Measurements from ENCODE around the gene CASP8AP2. TPM values are rescaled to one million over a fixed set of nuclear protein-coding genes. Genes with fewer than 3 reads are reported as not detected.
"Not testable (repeated sequence)": the region's sequence is repeated elsewhere in the genome, so short reads cannot be mapped to it uniquely, and the experiment has no call there.

The CASP8AP2 gene
- total and polyA plus RNA-seq, 2 experiments from 2014 or later, result 31.3 to 75.5 TPM

DNA sequence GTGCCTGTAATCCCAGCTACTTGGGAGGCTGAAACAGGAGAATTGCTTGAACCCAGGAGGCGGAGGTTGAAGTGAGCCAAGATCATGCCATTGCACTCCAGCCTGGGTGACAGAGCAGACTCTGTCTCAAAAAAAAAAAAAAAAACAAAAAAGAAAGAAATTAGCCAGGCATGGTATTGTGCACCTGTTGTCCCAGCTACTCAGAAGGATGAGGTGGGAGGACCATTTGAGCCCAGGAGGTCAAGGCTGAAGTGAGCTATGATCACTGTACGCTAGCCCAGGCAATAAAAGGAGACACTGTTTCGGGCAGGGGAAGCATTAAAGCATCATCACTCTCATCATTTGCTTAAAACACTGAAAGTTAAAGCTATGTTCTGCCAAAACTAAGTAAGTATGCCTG lies 16.3 kb upstream of the CASP8AP2 start:
- peaks cover 41% of the 10 kb centered on the region for H3K4me1 Mint-ChIP-seq
- Histone ChIP-seq H3F3A (replicated peaks; ENCODE audit: low read depth) (peaks cover 14% of the 10 kb centered on the region), H4K20me1 (replicated peaks; ENCODE audit: insufficient read depth) (peaks cover 79% of the 10 kb centered on the region), H3K79me2 (replicated peaks; ENCODE audit: insufficient read depth) (peaks cover 97% of the 10 kb centered on the region), H3K4me1 (ENCODE audit: insufficient read depth) (peaks cover 51% of the 10 kb centered on the region), H3K4me2 (peak overlapping the region; percentile 51; the same call in 1 of the 2 replicates)
- H2AFZ ChIP-seq; H3K9me3 Mint-ChIP-seq; H3K27ac Mint-ChIP-seq; H3K9me2 ChIP-seq (ENCODE audit: insufficient read depth); H3K27ac ChIP-seq (ENCODE audit: low read depth); H3K36me3 ChIP-seq (ENCODE audit: insufficient read depth); DNase-seq (ENCODE audit: low spot score); ATAC-seq; H3K27me3 ChIP-seq (ENCODE audit: insufficient read depth); H3K4me3 Mint-ChIP-seq; H3K27me3 Mint-ChIP-seq (ENCODE audit: insufficient read depth, low read depth, poor library complexity); H3K4me3 ChIP-seq: not testable (repeated sequence)
- H3K36me3 Mint-ChIP-seq (ENCODE audit: low read depth), result peaks cover 11% of the 10 kb centered on the region

DNA sequence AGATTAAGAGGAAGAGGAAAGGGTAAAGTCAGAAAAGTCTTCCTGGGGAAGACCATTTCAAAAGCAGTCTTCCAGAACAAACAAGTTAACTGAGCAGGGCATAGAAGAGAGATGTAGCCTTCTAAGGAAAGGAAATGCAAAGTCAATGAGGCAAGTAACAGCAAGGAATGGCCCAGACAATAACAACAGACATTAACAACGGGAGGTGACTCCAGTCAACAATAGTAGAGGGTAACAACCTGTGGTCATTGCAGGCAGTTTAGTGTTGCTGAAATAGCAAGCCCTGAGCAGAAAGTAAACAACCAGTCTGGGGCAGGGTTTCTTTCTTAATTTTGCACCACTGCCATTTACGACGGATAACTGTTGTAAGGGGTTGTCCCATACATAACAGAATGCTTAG lies 12.2 kb upstream of the CASP8AP2 start:
- no peaks in the 10 kb centered on the region for H3K36me3 ChIP-seq (ENCODE audit: insufficient read depth)
- TF ChIP-seq EZH2phosphoT487 (IDR thresholded peaks at IDR 0.05; ENCODE audit: unreplicated experiment) (no peak), EZH2 (IDR thresholded peaks at IDR 0.05; ENCODE audit: low read depth, unreplicated experiment) (no peak), JUNB (IDR thresholded peaks at IDR 0.05; ENCODE audit: unreplicated experiment) (no peak), ZNF462 (CRISPR knock-in tag; IDR thresholded peaks at IDR 0.05) (no peak; the same call in 1 of the 2 replicates), NANOG (IDR thresholded peaks at IDR 0.05; ENCODE audit: borderline replicate concordance) (peak; percentile 95), CREB1 (CRISPR knock-in tag; IDR thresholded peaks at IDR 0.05; ENCODE audit: low read depth) (0 out of 2 replicates have a peak, but pooled peaks have one; percentile 35), POLR2AphosphoS5 (IDR thresholded peaks at IDR 0.05; ENCODE audit: low read depth) (peak; percentile 50; the same call in 1 of the 2 replicates)
- no peaks in the 10 kb centered on the region for H3K27me3 ChIP-seq (ENCODE audit: insufficient read depth)
- Mint-ChIP-seq H3K36me3 (ENCODE audit: low read depth) (peaks cover 14% of the 10 kb centered on the region), H3K27me3 (ENCODE audit: insufficient read depth, low read depth, poor library complexity) (peaks cover 9% of the 10 kb centered on the region), H3K4me1 (peaks cover 39% of the 10 kb centered on the region), H3K27ac (peak overlapping the region; percentile 97), H3K9me3 (no peaks in the 10 kb centered on the region), H3K4me3 (peak overlapping the region; percentile 89)
- peaks cover 43% of the 10 kb centered on the region for H4K20me1 ChIP-seq (replicated peaks; ENCODE audit: insufficient read depth)
- H3K27ac ChIP-seq (ENCODE audit: low read depth), result peak overlapping the region; percentile 98
- DNase-seq (ENCODE audit: low spot score) (peak; percentile 92), ATAC-seq (peak; percentile 57)
- peaks cover 48% of the 10 kb centered on the region for H3K4me1 ChIP-seq (ENCODE audit: insufficient read depth)
- H3K79me2 ChIP-seq (replicated peaks; ENCODE audit: insufficient read depth), result peaks cover 71% of the 10 kb centered on the region
- peak overlapping the region; percentile 82 for H3K4me2 ChIP-seq
- no peak overlapping the region for H2AFZ ChIP-seq
- no peaks in the 10 kb centered on the region for H3K9me2 ChIP-seq (ENCODE audit: insufficient read depth)
- peaks cover 12% of the 10 kb centered on the region for H3F3A ChIP-seq (replicated peaks; ENCODE audit: low read depth)
- H3K4me3 ChIP-seq, result peak overlapping the region; percentile 80
